ENCODE results near the gene BIRC3. TPM values are rescaled to one million over a fixed set of nuclear protein-coding genes. Genes with fewer than 3 reads are reported as not detected.
A peak's percentile ranks its signal among the peaks of the same experiment; 100 is the strongest.

The BIRC3 gene
- total RNA-seq, 2 experiments from 2014 or later, result 27.2 to 66.9 TPM

- peaks cover 28% of the 10 kb centered on the region for H3K4me1 ChIP-seq (ENCODE audit: insufficient read depth, low read length, poor library complexity, severe bottlenecking)
- BruUV-seq (replicated peaks), result no TSS peak
Observed at GRCh38 chr11:102302241-102302640, 15.0 kb upstream of the BIRC3 start.

DNA sequence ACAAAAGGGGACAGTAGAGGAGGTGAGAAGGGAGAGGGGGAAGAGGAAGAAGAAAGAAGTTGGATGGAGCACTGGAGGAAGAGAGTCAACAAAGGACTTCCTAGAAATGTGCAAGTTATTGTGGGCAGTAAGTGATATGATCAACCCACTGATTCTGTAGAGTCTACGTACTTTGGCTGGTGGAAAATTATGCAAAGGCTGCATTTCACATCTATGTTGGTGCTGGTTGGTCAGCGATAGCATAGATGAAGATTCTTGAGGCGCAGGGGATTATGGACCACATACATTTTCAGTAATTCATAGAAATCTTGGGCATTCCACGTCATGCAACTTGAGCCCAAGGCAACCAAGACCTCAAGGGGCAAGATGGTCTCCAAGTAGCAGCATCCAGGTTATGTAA lies 12.6 kb upstream of the BIRC3 start:
- no TSS peak for BruUV-seq (replicated peaks)
- peaks cover 22% of the 10 kb centered on the region for H3K9me3 ChIP-seq (ENCODE audit: low read length)
- H3K4me3 ChIP-seq (ENCODE audit: low read depth, low read length, poor library complexity, severe bottlenecking), result no peak overlapping the region
- no peaks in the 10 kb centered on the region for H3K79me2 ChIP-seq (ENCODE audit: insufficient read depth, low read depth, low read length)
- no peak for TF ChIP-seq EZH2phosphoT487 (IDR thresholded peaks at IDR 0.05; ENCODE audit: borderline replicate concordance, low read depth, low read length)
- no peak for TF ChIP-seq CTCF (conservative IDR thresholded peaks at IDR 0.05; ENCODE audit: low read length)
- H3K4me2 ChIP-seq (ENCODE audit: low read length), result no peak overlapping the region
- intact Hi-C loops (cut with micrococcal nuclease; ENCODE audit: unreplicated experiment), result no loop called here
- no peak overlapping the region for H2AFZ ChIP-seq (ENCODE audit: low read length)
- ChIA-PET POLR2A (no interaction called here), CTCF (ENCODE audit: unreplicated experiment) (no interaction called here)
- peaks cover 4% of the 10 kb centered on the region; the same call in 1 of the 2 replicates for H3K36me3 ChIP-seq (ENCODE audit: insufficient read depth, low read length)
- no peaks in the 10 kb centered on the region for H4K20me1 ChIP-seq (ENCODE audit: insufficient read depth, low read length)
- H3K4me1 ChIP-seq (ENCODE audit: insufficient read depth, low read length, poor library complexity, severe bottlenecking), result peaks cover 40% of the 10 kb centered on the region
- no peaks in the 10 kb centered on the region for H3K9me2 ChIP-seq (ENCODE audit: insufficient read depth, low read length)
- no peak for DNase-seq (ENCODE audit: low spot score)
- no peak overlapping the region for H3K27ac ChIP-seq (ENCODE audit: low read depth, low read length, poor library complexity, severe bottlenecking)

More at GRCh38 chr11:102302241-102302640, 15.0 kb upstream of the BIRC3 start:
- ChIA-PET POLR2A (interaction anchor here (1.2 to 1.4 kb wide), 2 partner anchors 9 to 12 kb away, joined by 3 to 4 read pairs; no protein-coding TSS in a partner anchor), CTCF (ENCODE audit: unreplicated experiment) (no interaction called here)
- intact Hi-C loops (cut with micrococcal nuclease; ENCODE audit: unreplicated experiment), result no loop called here
- DNase-seq (ENCODE audit: low spot score), result no peak
- no peaks in the 10 kb centered on the region for H3K79me2 ChIP-seq (ENCODE audit: insufficient read depth, low read depth, low read length)
- no peak overlapping the region for H2AFZ ChIP-seq (ENCODE audit: low read length)
- no peak overlapping the region for H3K4me2 ChIP-seq (ENCODE audit: low read length)
- H3K9me2 ChIP-seq (ENCODE audit: insufficient read depth, low read length), result no peaks in the 10 kb centered on the region
- no peak overlapping the region for H3K27ac ChIP-seq (ENCODE audit: low read depth, low read length, poor library complexity, severe bottlenecking)
- H3K36me3 ChIP-seq (ENCODE audit: insufficient read depth, low read length), result peaks cover 4% of the 10 kb centered on the region; the same call in 1 of the 2 replicates
- H3K9me3 ChIP-seq (ENCODE audit: low read length), result peaks cover 22% of the 10 kb centered on the region
- TF ChIP-seq CTCF (conservative IDR thresholded peaks at IDR 0.05; ENCODE audit: low read length) (no peak), EZH2phosphoT487 (IDR thresholded peaks at IDR 0.05; ENCODE audit: borderline replicate concordance, low read depth, low read length) (no peak)
- no peak overlapping the region for H3K4me3 ChIP-seq (ENCODE audit: low read depth, low read length, poor library complexity, severe bottlenecking)
- no peaks in the 10 kb centered on the region for H4K20me1 ChIP-seq (ENCODE audit: insufficient read depth, low read length)

DNA sequence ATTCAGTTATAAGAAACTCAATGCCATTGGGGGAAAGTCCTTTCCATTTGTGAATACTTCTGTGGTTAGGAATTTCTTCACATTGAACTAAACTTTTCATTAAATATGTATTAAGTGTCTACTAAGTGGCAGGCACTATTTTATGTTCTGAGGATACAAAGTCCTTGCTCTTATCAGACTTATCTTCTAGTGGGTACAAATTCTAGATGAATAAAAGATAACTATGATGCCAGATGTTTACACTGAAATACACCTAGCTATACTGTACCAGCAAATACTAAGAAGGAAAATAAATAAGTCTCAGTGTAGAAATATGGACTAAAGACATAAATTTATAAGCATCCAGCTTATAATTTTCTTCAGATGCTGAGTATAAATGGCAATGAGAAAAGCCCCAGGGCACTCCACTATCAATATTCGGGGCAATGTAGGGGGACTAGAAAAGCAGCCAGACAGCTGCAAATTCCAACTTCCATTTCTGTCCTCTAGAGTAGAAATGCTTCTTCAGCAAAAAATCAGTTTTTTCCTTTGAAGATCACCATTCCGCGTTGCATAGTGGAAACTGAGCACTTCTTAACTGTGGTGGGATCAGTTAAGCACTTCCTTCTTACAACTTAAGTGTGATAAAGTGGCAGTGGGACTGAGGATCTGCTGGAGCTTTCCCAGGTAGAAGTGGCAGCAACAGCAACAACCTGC lies 11.8 kb upstream of the BIRC3 start:
- no peak overlapping the region for H3K4me3 ChIP-seq (ENCODE audit: low read depth, low read length, poor library complexity, severe bottlenecking)
- intact Hi-C loops (cut with micrococcal nuclease; ENCODE audit: unreplicated experiment), result no loop called here
- no peak for DNase-seq (ENCODE audit: low spot score)
- peak overlapping the region; percentile 92 for H2AFZ ChIP-seq (ENCODE audit: low read length)
- TF ChIP-seq EZH2phosphoT487 (IDR thresholded peaks at IDR 0.05; ENCODE audit: borderline replicate concordance, low read depth, low read length), result no peak
- no peak for TF ChIP-seq CTCF (conservative IDR thresholded peaks at IDR 0.05; ENCODE audit: low read length)
- ChIA-PET CTCF (ENCODE audit: unreplicated experiment) (interaction anchor here (1.8 kb wide), 1 partner anchor 11 kb away, joined by 10 read pairs; no protein-coding TSS in a partner anchor), POLR2A (interaction anchor here (0.6 to 5.0 kb wide), 4 partner anchors 12 to 144 kb away, joined by 3 to 76 read pairs (median 31); partner anchors contain the start of gene BIRC3)
- peaks cover 22% of the 10 kb centered on the region for H3K9me3 ChIP-seq (ENCODE audit: low read length)
- BruUV-seq (replicated peaks), result no TSS peak
- no peaks in the 10 kb centered on the region for H4K20me1 ChIP-seq (ENCODE audit: insufficient read depth, low read length)
- H3K27ac ChIP-seq (ENCODE audit: low read depth, low read length, poor library complexity, severe bottlenecking), result peak overlapping the region; percentile 82
- peaks cover 40% of the 10 kb centered on the region for H3K4me1 ChIP-seq (ENCODE audit: insufficient read depth, low read length, poor library complexity, severe bottlenecking)
- peak overlapping the region; percentile 68 for H3K4me2 ChIP-seq (ENCODE audit: low read length)
- H3K36me3 ChIP-seq (ENCODE audit: insufficient read depth, low read length), result peaks cover 4% of the 10 kb centered on the region; the same call in 1 of the 2 replicates
- no peaks in the 10 kb centered on the region for H3K79me2 ChIP-seq (ENCODE audit: insufficient read depth, low read depth, low read length)
- no peaks in the 10 kb centered on the region for H3K9me2 ChIP-seq (ENCODE audit: insufficient read depth, low read length)
